Osteoblast (primary cell): ENCODE results near the gene KIAA1217. TPM values are rescaled to one million over a fixed set of nuclear protein-coding genes. Genes with fewer than 3 reads are reported as not detected.

Experiments used
- DNase-seq: peaks from one replicate; pipeline ENCODE4 v3.0.0; 2011; ENCODE audit warnings: low spot score, mixed read lengths; ENCODE audit not compliant: insufficient read length; ENCODE audit errors: missing footprints
- H2AFZ ChIP-seq: 2 replicates; pipeline ENCODE4 v1.6.0; 2011; ENCODE audit warnings: mild to moderate bottlenecking, low read length
- H3K27ac ChIP-seq: 2 replicates; pipeline ENCODE4 v1.5.1; 2011; ENCODE audit warnings: mild to moderate bottlenecking, low read depth, low read length, moderate library complexity
- H3K27me3 ChIP-seq: 2 replicates; pipeline ENCODE4 v1.6.0; 2012; ENCODE audit warnings: mild to moderate bottlenecking, control low read depth, inconsistent platforms, low read length, moderate library complexity; ENCODE audit not compliant: insufficient read depth
- H3K36me3 ChIP-seq: 2 replicates; pipeline ENCODE4 v1.5.1; 2011; ENCODE audit warnings: mild to moderate bottlenecking, low read length, control low read depth, moderate library complexity; ENCODE audit not compliant: insufficient read depth
- H3K4me1 ChIP-seq: 2 replicates; pipeline ENCODE4 v1.5.1; 2011; ENCODE audit warnings: mild to moderate bottlenecking, low read length, control low read depth, moderate library complexity; ENCODE audit not compliant: insufficient read depth
- H3K4me2 ChIP-seq: 2 replicates; pipeline ENCODE4 v1.6.0; 2011; ENCODE audit warnings: mild to moderate bottlenecking, low read length; ENCODE audit not compliant: insufficient read depth
- H3K4me3 ChIP-seq: fragments of 200-600 bp; sonication (generic); 3 replicates; pipeline ENCODE4 v1.5.1; 2012; ENCODE audit warnings: mild to moderate bottlenecking, low read length, inconsistent platforms; ENCODE audit not compliant: insufficient read depth
- H3K79me2 ChIP-seq: 2 replicates; pipeline ENCODE4 v1.6.0; 2012; ENCODE audit warnings: mild to moderate bottlenecking, low read length, control low read depth, inconsistent platforms; ENCODE audit not compliant: insufficient read depth
- H3K9me3 ChIP-seq: 2 replicates; pipeline ENCODE4 v1.5.1; 2011; ENCODE audit warnings: low read depth, low read length, control low read depth
- H4K20me1 ChIP-seq: 2 replicates; pipeline ENCODE4 v1.6.0; 2012; ENCODE audit warnings: mild to moderate bottlenecking, low read length, control low read depth; ENCODE audit not compliant: insufficient read depth
- total RNA-seq: library from RNA; depleted of rRNA; stranded (reverse); fragments of >200 nt; gene quantifications from 2 replicates; pipeline ENCODE4 v1.2.3, GENCODE V29; 2012
- TF ChIP-seq, protein P1 (sequence below): IDR thresholded peaks from 2 replicates; pipeline ENCODE4 v1.5.1; 2011; ENCODE audit warnings: mild to moderate bottlenecking, low read depth, low read length, moderate library complexity; ENCODE audit errors: extremely low read depth

Gene KIAA1217
- total RNA-seq, 1 donor = 51.0 TPM

DNA sequence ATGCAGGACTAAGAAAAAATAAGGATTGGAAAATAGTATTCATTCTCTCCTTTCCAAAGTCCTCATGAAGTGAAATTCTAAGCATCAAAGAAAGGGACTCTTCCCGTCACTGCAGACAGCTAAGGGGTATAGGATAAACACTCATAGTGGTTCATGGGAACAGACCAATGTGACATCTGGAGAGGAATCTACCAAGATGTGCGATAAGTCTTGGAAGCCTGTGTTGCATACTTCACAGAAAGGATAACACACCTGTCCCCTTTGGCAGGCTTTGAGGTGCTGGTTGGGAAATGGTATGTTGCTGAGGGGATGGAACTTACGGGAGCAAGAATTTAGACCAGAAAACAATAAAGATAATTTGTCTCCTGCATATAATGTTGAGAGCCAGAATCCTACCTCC is 266.7 kb downstream of the KIAA1217 start:
- Histone ChIP-seq H3K36me3 (peaks cover 30% of the 10 kb centered on the region), H3K27ac (no peak overlapping the region), H3K4me3 (no peak overlapping the region), H2AFZ (no peak overlapping the region), H3K4me2 (no peak overlapping the region), H3K4me1 (no peaks in the 10 kb centered on the region), H3K27me3 (no peaks in the 10 kb centered on the region), H3K9me3 (no peaks in the 10 kb centered on the region), H3K79me2 (peaks cover 83% of the 10 kb centered on the region), H4K20me1 (peaks cover 12% of the 10 kb centered on the region)
- TF ChIP-seq, protein P1, sequence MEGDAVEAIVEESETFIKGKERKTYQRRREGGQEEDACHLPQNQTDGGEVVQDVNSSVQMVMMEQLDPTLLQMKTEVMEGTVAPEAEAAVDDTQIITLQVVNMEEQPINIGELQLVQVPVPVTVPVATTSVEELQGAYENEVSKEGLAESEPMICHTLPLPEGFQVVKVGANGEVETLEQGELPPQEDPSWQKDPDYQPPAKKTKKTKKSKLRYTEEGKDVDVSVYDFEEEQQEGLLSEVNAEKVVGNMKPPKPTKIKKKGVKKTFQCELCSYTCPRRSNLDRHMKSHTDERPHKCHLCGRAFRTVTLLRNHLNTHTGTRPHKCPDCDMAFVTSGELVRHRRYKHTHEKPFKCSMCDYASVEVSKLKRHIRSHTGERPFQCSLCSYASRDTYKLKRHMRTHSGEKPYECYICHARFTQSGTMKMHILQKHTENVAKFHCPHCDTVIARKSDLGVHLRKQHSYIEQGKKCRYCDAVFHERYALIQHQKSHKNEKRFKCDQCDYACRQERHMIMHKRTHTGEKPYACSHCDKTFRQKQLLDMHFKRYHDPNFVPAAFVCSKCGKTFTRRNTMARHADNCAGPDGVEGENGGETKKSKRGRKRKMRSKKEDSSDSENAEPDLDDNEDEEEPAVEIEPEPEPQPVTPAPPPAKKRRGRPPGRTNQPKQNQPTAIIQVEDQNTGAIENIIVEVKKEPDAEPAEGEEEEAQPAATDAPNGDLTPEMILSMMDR = no peak
- no peak for DNase-seq

DNA sequence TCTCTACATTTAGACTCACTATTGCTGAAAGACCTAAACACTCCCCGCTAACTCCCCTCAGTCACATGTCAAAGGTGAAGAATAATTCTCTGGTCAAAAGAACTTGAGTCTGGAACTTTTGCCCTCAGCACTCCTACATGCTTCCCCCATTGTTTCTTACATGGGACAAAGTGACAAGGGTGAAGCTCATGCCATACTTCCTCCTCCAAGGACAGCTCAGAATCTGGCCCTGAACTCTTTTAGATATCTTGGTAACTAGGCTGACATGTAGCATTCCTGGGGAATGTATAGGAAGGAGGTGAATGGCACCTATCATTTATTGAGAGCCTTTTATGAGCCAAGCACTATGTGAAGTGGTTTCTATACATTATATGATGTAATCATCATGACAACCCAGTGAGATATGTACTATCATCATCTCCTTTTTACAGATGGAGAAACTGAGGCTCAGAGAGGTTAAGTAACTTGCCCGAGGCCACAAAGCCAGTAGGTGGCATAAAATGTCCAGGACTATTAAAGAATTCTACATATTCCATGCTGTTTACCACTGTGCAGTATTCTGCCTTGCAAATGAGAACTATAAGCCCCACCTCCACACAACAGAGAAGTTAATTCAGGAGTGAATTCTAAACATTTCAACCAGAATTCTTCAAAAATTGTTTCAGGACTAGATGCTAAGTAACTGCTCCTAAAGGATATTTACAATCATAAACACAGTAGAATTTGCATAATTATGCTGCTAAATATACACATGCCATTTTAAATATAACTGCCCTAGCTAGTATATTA is 268.2 kb downstream of the KIAA1217 start:
- H2AFZ ChIP-seq = no peak overlapping the region
- no peak overlapping the region for H3K4me3 ChIP-seq
- no peak overlapping the region for H3K27ac ChIP-seq
- DNase-seq = no peak
- H4K20me1 ChIP-seq = peaks cover 10% of the 10 kb centered on the region
- H3K27me3 ChIP-seq = no peaks in the 10 kb centered on the region
- H3K4me2 ChIP-seq = no peak overlapping the region
- peaks cover 85% of the 10 kb centered on the region for H3K79me2 ChIP-seq
- H3K9me3 ChIP-seq = no peaks in the 10 kb centered on the region
- peaks cover 30% of the 10 kb centered on the region for H3K36me3 ChIP-seq
- TF ChIP-seq, protein P1 = no peak
- H3K4me1 ChIP-seq = no peaks in the 10 kb centered on the region

DNA sequence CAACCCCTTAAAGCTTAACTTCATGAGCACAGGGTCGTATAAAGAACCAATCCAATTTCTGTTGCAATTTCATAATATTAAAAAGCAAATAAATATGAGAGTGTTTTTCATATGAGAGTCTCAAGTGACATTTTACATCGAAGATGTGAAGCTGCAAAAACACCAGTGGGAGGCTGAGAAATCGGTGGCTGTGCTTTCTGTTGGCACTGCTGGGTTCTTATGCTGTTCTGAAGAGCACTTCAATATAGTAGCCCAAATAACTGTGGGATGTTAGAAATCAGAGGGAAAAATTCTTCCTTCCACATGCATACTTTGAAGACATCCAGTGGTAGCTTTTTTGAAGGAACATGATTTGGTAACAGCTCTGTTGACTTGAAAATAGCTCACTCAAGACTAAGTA is 269.0 kb downstream of the KIAA1217 start:
- TF ChIP-seq, protein P1 = no peak
- no peak overlapping the region for H2AFZ ChIP-seq
- H3K27ac ChIP-seq = no peak overlapping the region
- H3K36me3 ChIP-seq = peaks cover 25% of the 10 kb centered on the region
- no peaks in the 10 kb centered on the region for H3K9me3 ChIP-seq
- H3K4me2 ChIP-seq = no peak overlapping the region
- no peaks in the 10 kb centered on the region for H3K4me1 ChIP-seq
- H3K27me3 ChIP-seq = no peaks in the 10 kb centered on the region
- H4K20me1 ChIP-seq = peaks cover 9% of the 10 kb centered on the region
- DNase-seq = no peak
- peaks cover 80% of the 10 kb centered on the region for H3K79me2 ChIP-seq
- H3K4me3 ChIP-seq = no peak overlapping the region

DNA sequence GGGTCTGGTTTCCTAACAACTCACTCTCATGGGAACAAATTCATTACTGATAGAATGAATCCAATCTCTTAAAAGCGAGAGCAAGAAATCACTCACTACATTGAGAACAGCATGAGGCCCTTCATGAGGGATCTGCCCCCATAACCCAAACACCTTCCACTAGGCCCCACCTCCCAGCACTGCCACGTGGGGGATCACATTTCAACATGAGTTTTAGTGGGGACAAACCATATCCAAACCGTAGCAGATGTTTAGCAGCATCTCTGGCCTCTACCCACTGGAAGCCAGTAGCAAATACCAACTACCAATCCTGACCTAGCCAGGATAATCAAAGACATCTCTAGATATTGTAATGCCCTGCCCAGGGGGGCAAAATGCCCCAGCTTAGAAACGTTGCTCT is 270.9 kb downstream of the KIAA1217 start:
- no peaks in the 10 kb centered on the region for H3K9me3 ChIP-seq
- peaks cover 9% of the 10 kb centered on the region for H4K20me1 ChIP-seq
- H3K36me3 ChIP-seq = peaks cover 9% of the 10 kb centered on the region
- H3K4me3 ChIP-seq = no peak overlapping the region
- no peak overlapping the region for H2AFZ ChIP-seq
- H3K27me3 ChIP-seq = no peaks in the 10 kb centered on the region
- H3K4me2 ChIP-seq = no peak overlapping the region
- H3K79me2 ChIP-seq = peaks cover 74% of the 10 kb centered on the region
- no peak for DNase-seq
- TF ChIP-seq, protein P1 = no peak
- peaks cover 5% of the 10 kb centered on the region for H3K4me1 ChIP-seq
- no peak overlapping the region for H3K27ac ChIP-seq
